GM12878 (cell line): ENCODE measurements around the gene NHERF2. TPM values are rescaled to one million over a fixed set of nuclear protein-coding genes. Genes with fewer than 3 reads are reported as not detected.
A peak's percentile ranks its signal among the peaks of the same experiment; 100 is the strongest.

Experiments
- ATAC-seq: fragments of 200-7000 bp; cut with Tn5 transposase; 3 replicates; pipeline ENCODE4 v1.9.1; 2020; ENCODE audit warnings: mild to moderate bottlenecking, moderate library complexity
- BruUV-seq: library from RNA; stranded (reverse); fragments of 400-500 nt; replicated peaks from 2 replicates; lab custom pipeline; 2021; lab: Mats Ljungman, UMichigan
- CTCF ChIA-PET: fragments of 300-600 bp; sonication (Branson Sonifier 250); formaldehyde crosslinking; extraction: SDS; loops from one replicate; lab custom pipeline; 2021; ENCODE audit warnings: inconsistent platforms; lab: Yijun Ruan, JAX
- POLR2A ChIA-PET: fragments of 350-600 bp; formaldehyde crosslinking; extraction: SDS; loops from one replicate; lab custom pipeline; 2021; ENCODE audit warnings: inconsistent platforms; lab: Charles Lee
- RAD21 ChIA-PET: fragments of 300-600 bp; sonication (Branson Sonifier 250); formaldehyde crosslinking; loops from one replicate; lab custom pipeline; 2023; ENCODE audit warnings: antibody characterized with exemption; ENCODE audit not compliant: unreplicated experiment; lab: Charles Lee
- SMC1A ChIA-PET: fragments of 300-600 bp; sonication (Branson Sonifier 250); formaldehyde crosslinking; loops from one replicate; lab custom pipeline; 2023; ENCODE audit not compliant: unreplicated experiment, uncharacterized antibody; lab: Charles Lee
- DNase-seq: peaks from one replicate; pipeline ENCODE4 v3.0.0-alpha.2; 2011; ENCODE audit warnings: low read depth, low spot score
- FAIRE-seq: peaks from 3 replicates; lab custom pipeline; 2011; peaks lifted over from hg19 to GRCh38; lab: Jason Lieb, UNC
- H2AFZ ChIP-seq: 2 replicates; pipeline ENCODE4 v1.6.0; 2011; ENCODE audit warnings: low read depth, low read length, control low read depth; ENCODE audit not compliant: control insufficient read depth
- H3K27ac ChIP-seq: 2 replicates; pipeline ENCODE4 v1.5.1; 2011; ENCODE audit warnings: control low read depth; ENCODE audit not compliant: control insufficient read depth, insufficient read depth
- H3K27me3 ChIP-seq, 2 experiments: replicated peaks in 1 of 2; 2 replicates each; pipeline versions ENCODE4 v1.6.0 to v1.6.1; 2011; ENCODE audit warnings: low read length in 1 of 2; ENCODE audit not compliant: control insufficient read depth in 2 of 2, insufficient read depth in 2 of 2
- H3K36me3 ChIP-seq, 2 experiments: 2 replicates each; pipeline ENCODE4 v1.5.1; 2011; ENCODE audit warnings: low read length in 1 of 2; ENCODE audit not compliant: control insufficient read depth in 2 of 2, insufficient read depth in 2 of 2
- H3K4me1 ChIP-seq: 2 replicates; pipeline ENCODE4 v1.6.1; 2011; ENCODE audit warnings: mild to moderate bottlenecking, low read length, moderate library complexity, mixed read lengths; ENCODE audit not compliant: control insufficient read depth, insufficient read depth
- H3K4me2 ChIP-seq: 2 replicates; pipeline ENCODE4 v1.6.0; 2011; ENCODE audit warnings: control low read depth; ENCODE audit not compliant: control insufficient read depth, insufficient read depth
- H3K4me3 ChIP-seq: fragments of 200-600 bp; sonication (generic); 2 replicates; pipeline ENCODE4 v1.5.1; 2016
- H3K79me2 ChIP-seq: 2 replicates; pipeline ENCODE4 v1.6.0; 2011; ENCODE audit warnings: low read length; ENCODE audit not compliant: control insufficient read depth, insufficient read depth
- H3K9ac ChIP-seq: 2 replicates; pipeline ENCODE4 v1.8.0; 2011; ENCODE audit warnings: low read length, control low read depth, mixed read lengths; ENCODE audit not compliant: control insufficient read depth, insufficient read depth
- H3K9me3 ChIP-seq: replicated peaks from 3 replicates; pipeline ENCODE4 v1.5.1; 2011; ENCODE audit warnings: mild to moderate bottlenecking, low read length; ENCODE audit not compliant: control insufficient read depth, insufficient read depth
- H4K20me1 ChIP-seq: 2 replicates; pipeline ENCODE4 v1.6.0; 2011; ENCODE audit not compliant: control insufficient read depth, insufficient read depth
- EGR1 ChIP-seq, 2 experiments: IDR thresholded peaks; 1 replicate in 1 of 2; 2 replicates in 1 of 2; pipeline ENCODE4 v1.6.1; 2011 to 2012; ENCODE audit warnings: low read depth in 2 of 2, low read length in 2 of 2, borderline replicate concordance in 1 of 2, mild to moderate bottlenecking in 1 of 2, moderate library complexity in 1 of 2
- MEF2B ChIP-seq: fragments of 450-650 bp; IDR thresholded peaks from 2 replicates; pipeline ENCODE4 v1.6.1; 2018; ENCODE audit warnings: mild to moderate bottlenecking, moderate library complexity; ENCODE audit not compliant: partially characterized antibody, poor library complexity, severe bottlenecking
- POLR2A ChIP-seq: IDR thresholded peaks from 2 replicates; pipeline ENCODE4 v1.6.1; 2011; ENCODE audit warnings: low read depth, mild to moderate bottlenecking, low read length
- SMAD1 ChIP-seq: fragments of 450-650 bp; IDR thresholded peaks from 2 replicates; pipeline ENCODE4 v1.6.1; 2018; ENCODE audit warnings: mild to moderate bottlenecking, low read depth; ENCODE audit not compliant: partially characterized antibody
- TCF3 ChIP-seq: IDR thresholded peaks from 2 replicates; pipeline ENCODE4 v1.6.1; 2012; ENCODE audit warnings: low read depth, mild to moderate bottlenecking, low read length, borderline replicate concordance; ENCODE audit not compliant: insufficient read depth
- WGBS: methylation state at CpG from one replicate; pipeline ENCODE4 v1.1.6; 2016; ENCODE audit warnings: low lambda C conversion rate; ENCODE audit not compliant: insufficient replicate concordance, insufficient coverage; ENCODE audit errors: missing lambda C conversion rate; 5-methylcytosine and 5-hydroxymethylcytosine counted together
- in situ Hi-C: fragments of 300-500 bp; cut with MboI; formaldehyde crosslinking; loops from 9 replicates; pipeline ENCODE4 v1.14.3; 2018; ENCODE audit warnings: mixed read lengths
- intact Hi-C: fragments of 100-400 bp; cut with micrococcal nuclease; formaldehyde crosslinking; loops from one replicate; pipeline ENCODE4 v1.14.2; 2022; ENCODE audit not compliant: unreplicated experiment
- polyA plus RNA-seq, 11 experiments: library from polyadenylated mRNA; depleted of rRNA in 4 of 11; unstranded in 6 of 11; stranded (reverse) in 5 of 11; fragments of >200 nt; fragmentation: Nextera tagmentation in 4 of 11; fragmentation: Illumina TruSeq in 1 of 11; extraction: Ambion mirVana in 4 of 11; extraction: Trizol in 1 of 11; gene quantifications; 1 replicate in 1 of 11; 2 replicates in 10 of 11; pipeline versions ENCODE4 v1.2.1 to v1.2.3, GENCODE V29; 2011 to 2016; ENCODE audit warnings: inconsistent platforms in 2 of 11, missing spikeins in 2 of 11, low read depth in 1 of 11
- total RNA-seq, 4 experiments: library from RNA; depleted of rRNA in 3 of 4; stranded (reverse); fragments of >200 nt in 3 of 4; fragmentation: Illumina TruSeq in 1 of 4; extraction: Trizol in 1 of 4; gene quantifications; 2 replicates each; pipeline versions ENCODE4 v1.2.1 to v1.2.3, GENCODE V29; 2013 to 2021

The NHERF2 gene
- total and polyA plus RNA-seq, 10 of the 15 experiments (the other 5 are each of a cell fraction or from before 2014, with no cell fraction given) = 0.05 to 0.31 (median 0.08) TPM; not detected in 4

DNA sequence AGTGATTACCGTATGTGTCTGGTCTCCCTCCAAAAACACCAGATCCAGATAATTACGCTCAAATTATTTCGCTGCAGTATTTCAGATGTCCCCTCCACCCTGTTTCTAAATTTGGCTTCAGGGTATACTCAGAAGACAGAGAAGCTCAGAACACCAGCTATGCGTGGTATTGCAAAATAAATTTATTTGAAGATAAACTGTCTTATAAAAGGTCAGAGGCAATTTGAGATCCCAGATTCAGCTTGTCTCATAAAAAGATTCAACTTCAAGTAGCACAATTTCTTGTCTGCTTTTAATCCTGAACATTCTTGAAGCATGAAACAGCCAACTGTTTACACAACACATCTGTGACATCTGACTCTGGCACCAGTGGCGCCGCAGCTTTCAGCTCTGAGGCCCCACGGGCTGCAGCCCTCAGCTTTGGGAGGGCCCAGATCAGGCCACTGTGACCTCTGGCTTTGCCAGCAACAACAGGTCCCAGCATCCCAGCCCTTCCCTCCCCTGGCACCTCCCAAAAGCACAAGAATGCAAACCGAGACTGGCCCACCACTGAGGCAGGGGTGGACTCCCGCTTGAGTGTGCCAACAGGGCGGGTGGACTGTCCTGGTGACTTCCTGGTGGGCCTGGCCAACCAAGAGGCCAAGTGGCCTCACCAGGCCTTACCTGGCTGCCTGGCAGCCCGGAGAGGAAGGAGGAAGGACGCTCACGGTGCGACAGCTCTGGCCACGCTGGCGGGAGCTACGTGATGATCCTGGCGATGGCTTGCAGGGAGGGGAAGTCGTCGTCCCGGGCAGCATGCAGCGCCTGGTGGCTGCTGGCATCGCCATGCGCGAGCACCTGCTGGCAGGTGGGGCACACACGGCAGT is 29.0 kb upstream of the NHERF2 start:
- no peaks in the 10 kb centered on the region for H4K20me1 ChIP-seq
- in situ Hi-C loops = no loop called here
- FAIRE-seq = no peak
- TF ChIP-seq TCF3 (no peak), POLR2A (0 out of 2 replicates have a peak, but pooled peaks have one; percentile 21), SMAD1 (no peak), EGR1 (IDR thresholded peaks at IDR 0.05; ENCODE audit: borderline replicate concordance in 1 of 2, low read depth in 2 of 2, low read length in 2 of 2) (no peak), MEF2B (no peak)
- TF ChIP-seq, all 136 proteins: peak for 1
- no peak for DNase-seq
- Histone ChIP-seq H3K36me3 (peaks cover 3 to 38% of the 10 kb centered on the region in 2 experiments), H3K4me1 (peaks cover 11% of the 10 kb centered on the region), H3K27me3 (no peaks in the 10 kb centered on the region), H3K4me3 (no peak overlapping the region), H3K9me3 (no peaks in the 10 kb centered on the region; the same call in 2 of the 3 replicates), H3K4me2 (no peak overlapping the region), H3K79me2 (no peaks in the 10 kb centered on the region), H3K9ac (no peak overlapping the region), H2AFZ (no peak overlapping the region), H3K27ac (no peak overlapping the region)
- no peak for ATAC-seq
- RAD21 ChIA-PET = interaction anchor here (1.0 kb wide), 1 partner anchor 14 kb away, joined by 3 read pairs; the partner anchor contains the start of gene GFER
- CTCF ChIA-PET = interaction anchor here (0.9 kb wide), 1 partner anchor 15 kb away, joined by 3 read pairs; no protein-coding TSS in a partner anchor
- intact Hi-C loops = no loop called here
- WGBS = 91% methylated on average over 26 of the region's 26 CpGs
- POLR2A ChIA-PET = interaction anchor here (0.5 to 2.4 kb wide), 2 partner anchors 11 to 721 kb away, joined by 5 to 8 read pairs; no protein-coding TSS in a partner anchor
- SMC1A ChIA-PET = interaction anchor here (1.2 kb wide), 1 partner anchor 16 kb away, joined by 3 read pairs; the partner anchor contains the start of gene NOXO1
- no TSS peak for BruUV-seq
